22Rv1 (cell line): ENCODE measurements around the gene KCNA2.

Source experiments
- CTCF ChIP-seq: fragments of 450-650 bp; IDR thresholded peaks from 2 replicates; pipeline ENCODE4 v1.5.1; 2017; ENCODE audit warnings: mild to moderate bottlenecking
- ZFX ChIP-seq: fragments of 450-650 bp; IDR thresholded peaks from 2 replicates; pipeline ENCODE4 v1.6.1; 2017; ENCODE audit warnings: antibody characterized with exemption, borderline replicate concordance

GRCh38 chr1:110631836-110632620, 25.9 kb upstream of the KCNA2 start:
- TF ChIP-seq CTCF = no peak
- no peak for TF ChIP-seq ZFX
